IMR-90 (cell line): ENCODE data around the gene RGL1. TPM values are rescaled to one million over a fixed set of nuclear protein-coding genes. Genes with fewer than 3 reads are reported as not detected.
A peak's percentile ranks its signal among the peaks of the same experiment; 100 is the strongest.

Experiments used
- ATAC-seq: fragments of 200-7000 bp; cut with Tn5 transposase; 2 replicates; pipeline ENCODE4 v1.9.1; 2020; ENCODE audit warnings: low read depth, mild to moderate bottlenecking, moderate library complexity
- BruUV-seq: library from RNA; stranded (reverse); fragments of 400-500 nt; replicated peaks from 2 replicates; lab custom pipeline; 2021; lab: Mats Ljungman, UMichigan
- CTCF ChIA-PET: fragments of 300-600 bp; formaldehyde crosslinking; extraction: SDS; loops from one replicate; lab custom pipeline; 2021; ENCODE audit warnings: antibody characterized with exemption; lab: Yijun Ruan, JAX
- POLR2A ChIA-PET: fragments of 300-600 bp; sonication (Branson Sonifier 250); formaldehyde crosslinking; loops from one replicate; lab custom pipeline; 2022; ENCODE audit warnings: antibody characterized with exemption; ENCODE audit not compliant: unreplicated experiment; lab: Charles Lee
- DNase-seq: peaks from one replicate; pipeline ENCODE4 v3.0.0; 2013
- H2AFZ ChIP-seq: replicated peaks from 2 replicates; pipeline ENCODE3; 2013; ENCODE audit warnings: low read length, mild to moderate bottlenecking; ENCODE audit not compliant: poor library complexity
- H2AK5ac ChIP-seq: 2 replicates; pipeline ENCODE4 v1.6.1; 2013; ENCODE audit warnings: low read depth, low read length, inconsistent platforms
- H2AK9ac ChIP-seq: replicated peaks from 2 replicates; pipeline ENCODE3; 2013; ENCODE audit warnings: mild to moderate bottlenecking, low read depth, low read length, moderate library complexity; ENCODE audit not compliant: poor library complexity
- H2BK120ac ChIP-seq: 2 replicates; pipeline ENCODE4 v1.6.1; 2013; ENCODE audit warnings: low read depth, low read length, inconsistent platforms
- H2BK15ac ChIP-seq: 3 replicates; pipeline ENCODE4 v1.6.1; 2013; ENCODE audit warnings: low read depth, low read length, inconsistent platforms
- H2BK20ac ChIP-seq: 2 replicates; pipeline ENCODE4 v1.6.1; 2013; ENCODE audit warnings: low read depth, mild to moderate bottlenecking, inconsistent platforms, low read length, moderate library complexity
- H2BK5ac ChIP-seq: 2 replicates; pipeline ENCODE4 v1.6.1; 2013; ENCODE audit warnings: mild to moderate bottlenecking, low read depth, low read length, inconsistent platforms; ENCODE audit not compliant: poor library complexity, severe bottlenecking
- H3K14ac ChIP-seq: replicated peaks from 2 replicates; pipeline ENCODE4 v1.6.1; 2013; ENCODE audit warnings: low read depth, low read length, inconsistent platforms
- H3K18ac ChIP-seq: 2 replicates; pipeline ENCODE4 v1.6.1; 2013; ENCODE audit warnings: low read depth, low read length, control low read depth
- H3K23ac ChIP-seq: 2 replicates; pipeline ENCODE4 v1.6.1; 2013; ENCODE audit warnings: low read depth, low read length, inconsistent platforms
- H3K27ac ChIP-seq: 2 replicates; pipeline ENCODE4 v1.5.1; 2013; ENCODE audit warnings: mild to moderate bottlenecking, control low read depth, low read length; ENCODE audit not compliant: insufficient read depth
- H3K27me3 ChIP-seq: 2 replicates; pipeline ENCODE4 v1.6.1; 2013; ENCODE audit warnings: low read length; ENCODE audit not compliant: control insufficient read depth, insufficient read depth
- H3K36me3 ChIP-seq: 2 replicates; pipeline ENCODE4 v1.6.1; 2013; ENCODE audit warnings: low read length, mixed read lengths; ENCODE audit not compliant: control insufficient read depth, insufficient read depth
- H3K4ac ChIP-seq: 2 replicates; pipeline ENCODE4 v1.6.1; 2013; ENCODE audit warnings: low read depth, low read length, inconsistent platforms
- H3K4me1 ChIP-seq: 2 replicates; pipeline ENCODE4 v1.6.1; 2013; ENCODE audit warnings: low read length, mixed read lengths; ENCODE audit not compliant: control insufficient read depth, insufficient read depth
- H3K4me2 ChIP-seq: 2 replicates; pipeline ENCODE4 v1.6.1; 2013; ENCODE audit warnings: low read depth, mild to moderate bottlenecking, control low read depth, low read length, moderate library complexity
- H3K4me3 ChIP-seq: 2 replicates; pipeline ENCODE4 v1.5.1; 2013; ENCODE audit warnings: low read depth, mild to moderate bottlenecking, control low read depth, low read length, moderate library complexity; ENCODE audit not compliant: insufficient read depth
- H3K56ac ChIP-seq: 2 replicates; pipeline ENCODE4 v1.6.1; 2013; ENCODE audit warnings: low read length, inconsistent platforms; ENCODE audit not compliant: insufficient read depth; ENCODE audit errors: extremely low read depth
- H3K79me1 ChIP-seq, 2 experiments: 2 replicates each; pipeline ENCODE4 v1.6.1; 2013; ENCODE audit warnings: low read length in 2 of 2, inconsistent platforms in 1 of 2, low read depth in 1 of 2
- H3K9ac ChIP-seq: 2 replicates; pipeline ENCODE4 v1.6.1; 2013; ENCODE audit warnings: low read depth, low read length, control low read depth
- H3K9me1 ChIP-seq: 2 replicates; pipeline ENCODE4 v1.6.1; 2013; ENCODE audit warnings: low read length, inconsistent platforms; ENCODE audit not compliant: insufficient read depth
- H3K9me3 ChIP-seq: 2 replicates; pipeline ENCODE4 v1.6.1; 2013; ENCODE audit warnings: low read length; ENCODE audit not compliant: control insufficient read depth, insufficient read depth
- H4K20me1 ChIP-seq: 2 replicates; pipeline ENCODE4 v1.6.1; 2013; ENCODE audit warnings: low read length, inconsistent platforms; ENCODE audit not compliant: insufficient read depth
- H4K5ac ChIP-seq: 2 replicates; pipeline ENCODE4 v1.6.1; 2013; ENCODE audit warnings: mild to moderate bottlenecking, low read depth, low read length, control low read depth
- H4K8ac ChIP-seq, 2 experiments: 2 replicates each; pipeline ENCODE4 v1.6.1; 2013; ENCODE audit warnings: low read depth in 2 of 2, low read length in 2 of 2, control low read depth in 1 of 2, inconsistent platforms in 1 of 2
- H4K91ac ChIP-seq: 2 replicates; pipeline ENCODE4 v1.6.1; 2013; ENCODE audit warnings: low read depth, low read length, inconsistent platforms; ENCODE audit not compliant: insufficient read depth
- CTCF ChIP-seq: conservative IDR thresholded peaks from 2 replicates; pipeline ENCODE4 v1.5.1; 2012; ENCODE audit warnings: mild to moderate bottlenecking, low read depth, low read length, improper control_type of control experiment
- ELK1 ChIP-seq: fragments of 150-350 bp; IDR thresholded peaks from 2 replicates; pipeline ENCODE4 v1.6.1; 2016; ENCODE audit warnings: low read depth, mild to moderate bottlenecking, low read length, moderate library complexity, borderline replicate concordance
- FOS ChIP-seq: fragments of 150-350 bp; IDR thresholded peaks from 2 replicates; pipeline ENCODE4 v1.6.1; 2016; ENCODE audit warnings: low read depth, low read length
- MAFK ChIP-seq: IDR thresholded peaks from 2 replicates; pipeline ENCODE4 v1.6.1; 2012; ENCODE audit warnings: low read depth, low read length, improper control_type of control experiment
- MAZ ChIP-seq: IDR thresholded peaks from 2 replicates; pipeline ENCODE4 v1.6.1; 2012; ENCODE audit warnings: low read depth, mild to moderate bottlenecking, low read length, improper control_type of control experiment, moderate library complexity, borderline replicate concordance
- MXI1 ChIP-seq: IDR thresholded peaks from 2 replicates; pipeline ENCODE4 v1.6.1; 2012; ENCODE audit warnings: low read depth, mild to moderate bottlenecking, low read length, moderate library complexity, borderline replicate concordance
- NFE2L2 ChIP-seq: fragments of 150-350 bp; IDR thresholded peaks from 2 replicates; pipeline ENCODE4 v1.6.1; 2016; ENCODE audit warnings: low read depth, mild to moderate bottlenecking, low read length
- POLR2A ChIP-seq: IDR thresholded peaks from 2 replicates; pipeline ENCODE4 v1.6.1; 2012; ENCODE audit warnings: mild to moderate bottlenecking, low read depth, low read length
- RCOR1 ChIP-seq: IDR thresholded peaks from 2 replicates; pipeline ENCODE4 v1.6.1; 2012; ENCODE audit warnings: mild to moderate bottlenecking, low read length, improper control_type of control experiment; ENCODE audit not compliant: insufficient replicate concordance
- RFX5 ChIP-seq: IDR thresholded peaks from 2 replicates; pipeline ENCODE4 v1.8.0; 2012; ENCODE audit warnings: low read depth, mild to moderate bottlenecking, low read length, moderate library complexity
- SMC3 ChIP-seq: fragments of 150-350 bp; IDR thresholded peaks from 2 replicates; pipeline ENCODE4 v1.6.1; 2016; ENCODE audit warnings: low read depth, mild to moderate bottlenecking, antibody characterized with exemption, low read length, moderate library complexity
- USF2 ChIP-seq: fragments of 150-350 bp; IDR thresholded peaks from 2 replicates; pipeline ENCODE4 v1.6.1; 2017; ENCODE audit warnings: mild to moderate bottlenecking, antibody characterized with exemption, low read length, low read depth
- WGBS, 2 experiments: methylation state at CpG; one replicate each; pipeline versions ENCODE4 v1.1.5 to v1.1.7; 2013; ENCODE audit warnings: missing lambda C conversion rate in 2 of 2; ENCODE audit not compliant: insufficient read length in 1 of 2; ENCODE audit errors: extremely low coverage in 2 of 2; 5-methylcytosine and 5-hydroxymethylcytosine counted together
- dilution Hi-C: fragments of 300-500 bp; cut with HindIII; formaldehyde crosslinking; loops from one replicate; pipeline ENCODE4 v1.14.3; 2018; ENCODE audit warnings: low sequenced_read_pairs; ENCODE audit not compliant: unreplicated experiment
- in situ Hi-C: fragments of 300-500 bp; cut with MboI; formaldehyde crosslinking; loops from 3 replicates; pipeline ENCODE4 v1.14.3; 2019; ENCODE audit warnings: low sequenced_read_pairs, inconsistent platforms, mixed read lengths
- intact Hi-C: fragments of 100-400 bp; cut with micrococcal nuclease; formaldehyde crosslinking; loops from 2 replicates; pipeline ENCODE4 v1.10.0; 2022
- polyA plus RNA-seq, 3 experiments: library from polyadenylated mRNA; depleted of rRNA; stranded (reverse); fragments of >200 nt; gene quantifications; 2 replicates each; pipeline ENCODE4 v1.2.3, GENCODE V29; 2012; ENCODE audit warnings: low replicate concordance in 1 of 3
- total RNA-seq: library from RNA; depleted of rRNA; stranded (reverse); fragments of >200 nt; gene quantifications from 2 replicates; pipeline ENCODE4 v1.2.3, GENCODE V29; 2012

RGL1 gene
- total and polyA plus RNA-seq, 2 of the 4 experiments (the other 2 are of a cell fraction): 4.7 to 7.5 TPM

- H2AK9ac ChIP-seq: peak overlapping the region; percentile 67
- ChIA-PET POLR2A (no interaction called here), CTCF (interaction anchor here (0.6 to 5.3 kb wide), 24 partner anchors 11 to 308 kb away, joined by 3 to 55 read pairs (median 4); partner anchors contain the start of genes APOBEC4 and RGL1)
- peak overlapping the region; percentile 69; the same call in 1 of the 2 replicates for H2AK5ac ChIP-seq
- peak overlapping the region; percentile 18; the same call in 1 of the 2 replicates for H3K9ac ChIP-seq
- H4K20me1 ChIP-seq: no peaks in the 10 kb centered on the region
- no peak overlapping the region for H4K5ac ChIP-seq
- H2BK15ac ChIP-seq: peak overlapping the region; percentile 26; the same call in 1 of the 3 replicates
- peak overlapping the region; percentile 83 for H3K4ac ChIP-seq
- peak overlapping the region; percentile 46; the same call in 1 of the 2 replicates for H3K56ac ChIP-seq
- DNase-seq (peak; percentile 99), ATAC-seq (peak; percentile 95)
- H2BK120ac ChIP-seq: peak overlapping the region; percentile 85
- H3K9me3 ChIP-seq: no peaks in the 10 kb centered on the region
- H3K79me1 ChIP-seq: no peaks in the 10 kb centered on the region; a peak in 2 of 4 replicates
- H2AFZ ChIP-seq: peak overlapping the region; percentile 66
- H3K27me3 ChIP-seq: no peaks in the 10 kb centered on the region
- peak overlapping the region; percentile 20 for H3K27ac ChIP-seq
- no CpG with 5 or more reads among the region's 10 CpGs for WGBS, 2 experiments
- peak overlapping the region; percentile 10 to 62; a peak in 2 of 4 replicates for H4K8ac ChIP-seq
- in situ Hi-C loops (no loop called here), dilution Hi-C loops (loop anchor here (25.0 kb wide), 1 partner anchor 254 kb away; the partner anchor contains the start of gene APOBEC4), intact Hi-C loops (loop anchor here (1.0 kb wide), 3 partner anchors 111 to 261 kb away; partner anchors contain the start of gene RGL1)
- peaks cover 7% of the 10 kb centered on the region for H3K9me1 ChIP-seq
- H3K4me1 ChIP-seq: peaks cover 6% of the 10 kb centered on the region
- H2BK5ac ChIP-seq: peak overlapping the region; percentile 80
- no TSS peak for BruUV-seq
- H3K4me2 ChIP-seq: peak overlapping the region; percentile 50
- H3K4me3 ChIP-seq: no peak overlapping the region
- H3K18ac ChIP-seq: no peak overlapping the region
- H3K36me3 ChIP-seq: peaks cover 15% of the 10 kb centered on the region; the same call in 1 of the 2 replicates
- H4K91ac ChIP-seq: peak overlapping the region; percentile 58
- peak overlapping the region; percentile 86 for H3K14ac ChIP-seq
- peak overlapping the region; percentile 46 for H3K23ac ChIP-seq
- H2BK20ac ChIP-seq: peak overlapping the region; percentile 85
- no peak for TF ChIP-seq MAFK
- TF ChIP-seq ELK1: no peak
- TF ChIP-seq RCOR1: peak; percentile 21
- TF ChIP-seq MAZ: peak; percentile 45; the same call in 1 of the 2 replicates
- peak; percentile 97 for TF ChIP-seq SMC3
- TF ChIP-seq CTCF: peak; percentile 95
- TF ChIP-seq USF2: peak; percentile 94
- TF ChIP-seq RFX5: no peak
- TF ChIP-seq POLR2A: peak; percentile 69; the same call in 1 of the 2 replicates
- peak; percentile 91 for TF ChIP-seq FOS
- TF ChIP-seq NFE2L2: 0 out of 2 replicates have a peak, but pooled peaks have one; percentile 7
- TF ChIP-seq MXI1: peak; percentile 90
These were observed 110.9 kb downstream of the RGL1 start for GRCh38 chr1:183915625-183916510.
